GM20000 (cell line): ENCODE results near the gene UNC45A.
A peak's percentile ranks its signal among the peaks of the same experiment; 100 is the strongest.
"Not testable (repeated sequence)": the region's sequence is repeated elsewhere in the genome, so short reads cannot be mapped to it uniquely, and the experiment has no call there.

Experiments used
- DNase-seq: peaks from one replicate; pipeline ENCODE4 v3.0.0; 2012; ENCODE audit warnings: low spot score
- TF ChIP-seq, protein P1 (sequence below): IDR thresholded peaks from 2 replicates; pipeline ENCODE4 v1.5.1; 2012; ENCODE audit warnings: mild to moderate bottlenecking, control low read depth; ENCODE audit errors: extremely low read depth, missing control alignments

UNC45A gene

DNA sequence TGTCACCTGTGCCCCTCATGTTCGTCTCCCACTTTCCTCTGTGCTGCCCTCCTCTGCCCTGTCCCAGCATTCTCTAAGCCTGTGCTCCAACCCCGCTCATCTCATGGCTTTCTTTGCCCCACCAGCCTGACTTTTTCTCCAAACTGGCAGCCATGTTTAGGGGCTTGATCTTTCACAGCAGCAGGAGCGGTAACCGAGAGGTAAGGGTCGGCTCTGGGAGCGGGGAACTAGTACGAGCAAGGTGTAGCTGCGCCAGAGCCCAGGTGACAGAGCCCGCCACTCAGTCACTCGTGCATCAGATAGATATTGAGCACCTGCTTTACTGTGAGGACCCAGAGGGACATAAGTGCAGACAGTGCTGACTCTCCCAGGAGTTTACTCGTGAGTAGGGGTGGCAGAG lies 18.6 kb upstream of the UNC45A start:
- TF ChIP-seq, protein P1, sequence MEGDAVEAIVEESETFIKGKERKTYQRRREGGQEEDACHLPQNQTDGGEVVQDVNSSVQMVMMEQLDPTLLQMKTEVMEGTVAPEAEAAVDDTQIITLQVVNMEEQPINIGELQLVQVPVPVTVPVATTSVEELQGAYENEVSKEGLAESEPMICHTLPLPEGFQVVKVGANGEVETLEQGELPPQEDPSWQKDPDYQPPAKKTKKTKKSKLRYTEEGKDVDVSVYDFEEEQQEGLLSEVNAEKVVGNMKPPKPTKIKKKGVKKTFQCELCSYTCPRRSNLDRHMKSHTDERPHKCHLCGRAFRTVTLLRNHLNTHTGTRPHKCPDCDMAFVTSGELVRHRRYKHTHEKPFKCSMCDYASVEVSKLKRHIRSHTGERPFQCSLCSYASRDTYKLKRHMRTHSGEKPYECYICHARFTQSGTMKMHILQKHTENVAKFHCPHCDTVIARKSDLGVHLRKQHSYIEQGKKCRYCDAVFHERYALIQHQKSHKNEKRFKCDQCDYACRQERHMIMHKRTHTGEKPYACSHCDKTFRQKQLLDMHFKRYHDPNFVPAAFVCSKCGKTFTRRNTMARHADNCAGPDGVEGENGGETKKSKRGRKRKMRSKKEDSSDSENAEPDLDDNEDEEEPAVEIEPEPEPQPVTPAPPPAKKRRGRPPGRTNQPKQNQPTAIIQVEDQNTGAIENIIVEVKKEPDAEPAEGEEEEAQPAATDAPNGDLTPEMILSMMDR = no peak
- no peak for DNase-seq

DNA sequence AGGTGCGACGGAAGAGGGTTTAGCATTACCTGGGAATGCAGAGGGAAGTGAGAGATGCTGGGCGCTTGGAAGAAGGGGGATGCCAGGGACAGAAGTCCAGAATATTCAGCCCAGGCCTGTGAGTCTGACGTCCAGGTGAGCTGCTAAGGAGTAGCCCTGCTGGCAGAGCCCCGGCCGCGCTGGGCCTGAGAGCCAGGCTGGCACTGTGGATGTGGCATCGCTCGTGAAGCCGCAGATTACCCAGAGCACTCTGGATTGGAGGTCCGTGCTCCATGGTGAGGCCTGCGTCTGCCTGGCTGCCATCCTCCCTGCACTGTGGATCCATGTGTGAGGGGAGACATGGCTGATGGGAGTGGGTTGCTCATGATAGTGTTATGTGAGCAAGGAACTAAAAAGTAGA lies 17.5 kb upstream of the UNC45A start:
- no peak for DNase-seq
- TF ChIP-seq, protein P1 = no peak

DNA sequence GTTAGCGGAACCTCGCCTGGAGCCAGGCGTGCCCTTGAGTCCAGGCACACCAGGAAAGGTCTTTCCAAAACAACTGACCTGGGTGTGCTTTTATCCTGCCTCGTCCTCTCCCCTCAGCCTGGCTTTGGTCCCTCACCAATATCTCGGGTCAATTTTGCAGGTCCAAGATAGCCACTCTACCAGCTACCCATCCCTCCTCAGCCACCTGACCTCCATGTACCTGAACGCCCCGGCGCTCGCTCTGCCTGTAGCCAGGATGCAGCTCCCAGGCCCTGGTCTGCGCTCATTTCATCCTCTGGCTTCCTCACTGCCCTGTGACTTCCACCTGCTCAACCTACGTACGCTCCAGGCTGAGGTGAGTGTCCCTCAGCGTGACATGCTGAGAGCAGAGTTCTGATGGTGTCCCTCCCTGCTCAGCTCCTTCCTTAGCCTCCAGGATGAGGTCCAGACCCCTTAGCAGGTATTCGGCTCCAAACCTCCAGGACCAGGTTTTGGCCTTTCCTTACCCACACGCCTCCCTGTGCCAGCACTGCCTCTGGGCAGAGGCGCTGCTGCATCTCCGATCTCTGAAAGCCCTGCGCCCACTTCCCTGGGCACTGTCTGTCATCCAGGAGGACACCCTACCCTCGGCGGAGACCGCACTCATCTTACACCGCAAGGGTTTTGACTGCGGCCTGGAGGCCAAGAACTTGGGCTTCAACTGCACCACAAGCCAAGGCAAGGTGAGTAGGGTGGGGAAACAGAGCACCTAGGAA lies 16.9 kb upstream of the UNC45A start:
- TF ChIP-seq, protein P1 = no peak
- DNase-seq = no peak

DNA sequence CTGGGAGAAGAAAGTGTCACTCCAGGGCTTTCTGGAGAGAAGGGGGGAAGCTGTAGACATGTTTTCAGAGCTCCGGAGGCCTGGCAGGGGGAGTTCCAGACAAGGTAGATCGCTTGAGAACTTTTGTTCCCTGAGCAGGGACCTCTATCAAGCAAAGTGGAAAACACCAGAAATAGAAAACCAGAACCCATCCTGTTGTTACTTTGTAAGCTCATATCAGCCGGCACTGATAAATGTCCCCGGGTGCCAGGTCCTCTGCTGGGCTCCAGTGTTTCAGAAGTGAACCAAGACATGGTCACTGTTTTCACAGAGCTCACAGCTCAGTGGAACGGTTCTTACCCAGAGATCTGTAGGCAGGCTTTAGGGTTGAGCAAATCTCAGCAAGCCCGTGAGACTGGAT lies 16.2 kb upstream of the UNC45A start:
- TF ChIP-seq, protein P1 = no peak
- DNase-seq = no peak

- no peak for DNase-seq
- TF ChIP-seq, protein P1 = no peak
Observed at GRCh38 chr15:90921887-90922286, 13.2 kb upstream of the UNC45A start.

DNA sequence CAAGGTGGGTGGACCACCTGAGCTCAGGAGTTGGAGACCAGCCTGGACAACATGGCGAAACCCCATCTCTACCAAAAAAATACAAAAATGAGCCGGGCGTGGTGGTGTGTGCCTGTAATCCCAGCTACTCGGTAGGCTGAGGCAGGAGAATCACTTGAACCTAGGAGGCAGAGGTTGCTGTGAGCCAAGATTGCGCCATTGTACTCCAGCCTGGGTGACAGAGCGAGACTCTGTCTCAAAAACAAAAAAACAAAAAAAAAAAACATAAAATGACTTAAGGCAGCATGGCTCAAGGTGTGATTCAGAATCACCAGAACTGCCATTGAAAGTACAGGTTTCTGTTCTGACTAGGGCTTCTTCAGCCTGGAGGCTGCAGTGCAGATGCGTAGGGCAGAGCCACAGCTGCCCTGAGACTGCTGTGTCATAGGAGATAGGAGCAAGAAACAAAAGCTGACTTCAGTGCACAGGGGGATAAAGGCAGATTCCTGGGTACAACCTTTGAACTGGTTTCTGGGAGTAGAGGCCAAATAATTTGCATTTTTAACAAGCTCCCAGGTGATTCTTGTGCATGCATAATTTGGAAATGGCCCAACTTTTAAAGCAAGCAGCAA lies 12.3 kb upstream of the UNC45A start:
- DNase-seq = peak; percentile 76

GRCh38 chr15:90924375-90924774 lies 10.7 kb upstream of the UNC45A start:
- TF ChIP-seq, protein P1 = no peak

DNA sequence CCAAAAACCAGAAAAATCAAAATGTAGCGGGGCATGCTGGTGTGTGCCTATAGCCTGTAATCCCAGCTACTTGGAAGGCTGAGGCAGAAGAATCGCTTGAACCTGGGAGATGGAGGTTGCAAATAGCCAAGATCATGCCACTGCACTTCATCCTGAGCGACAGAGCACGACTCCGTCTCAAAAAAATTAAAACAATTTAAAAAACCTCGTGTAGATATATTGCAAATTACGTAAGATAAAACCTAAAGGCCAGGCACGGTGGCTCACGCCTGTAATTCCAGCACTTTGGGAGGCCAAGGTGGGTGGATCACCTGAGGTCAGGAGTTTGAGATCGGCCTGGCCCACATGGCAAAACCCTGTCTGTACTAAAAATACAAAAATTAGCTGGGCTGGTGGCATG lies 8.3 kb upstream of the UNC45A start:
- DNase-seq = not testable (repeated sequence)

More at GRCh38 chr15:90924375-90924774, 10.7 kb upstream of the UNC45A start:
- DNase-seq = peak; percentile 80

DNA sequence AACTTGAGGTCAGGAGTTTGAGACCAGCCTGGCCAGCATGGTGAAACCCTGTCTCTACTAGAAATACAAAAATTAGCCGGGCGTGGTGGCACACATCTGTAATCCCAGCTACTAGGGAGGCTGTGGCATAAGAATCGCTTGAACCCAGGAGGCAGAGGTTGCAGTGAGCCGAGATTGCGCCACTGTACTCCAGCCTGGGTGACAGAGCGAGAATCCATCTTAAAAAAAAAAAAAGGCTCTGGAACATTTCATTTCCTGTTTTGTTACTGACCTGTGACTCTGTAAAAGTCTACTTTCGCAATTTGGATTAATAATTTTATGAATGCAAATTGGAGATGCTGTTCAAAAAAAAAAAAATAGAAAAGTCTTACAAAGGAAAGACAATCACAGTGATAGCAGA lies 7.0 kb upstream of the UNC45A start:
- not testable (repeated sequence) for DNase-seq
